GM11168 (cell line): ENCODE results near the gene EIF5B.
"Not testable (repeated sequence)": the region's sequence is repeated elsewhere in the genome, so short reads cannot be mapped to it uniquely, and the experiment has no call there.

Source experiments
- in situ Hi-C: fragments of 300-500 bp; cut with MboI; formaldehyde crosslinking; loops from one replicate; pipeline ENCODE4 v1.12.0; 2022; ENCODE audit warnings: low sequenced_read_pairs; ENCODE audit not compliant: unreplicated experiment

EIF5B gene

GRCh38 chr2:99368854-99369253 lies 31.7 kb downstream of the EIF5B start:
- in situ Hi-C loops: not testable (repeated sequence)

GRCh38 chr2:99373144-99373543 lies 36.0 kb downstream of the EIF5B start:
- in situ Hi-C loops: no loop called here

- in situ Hi-C loops: no loop called here
Measured at GRCh38 chr2:99374747-99375146, 37.6 kb downstream of the EIF5B start.

GRCh38 chr2:99376254-99376864 lies 39.2 kb downstream of the EIF5B start:
- in situ Hi-C loops: no loop called here

- in situ Hi-C loops: no loop called here
Measured at GRCh38 chr2:99377879-99378278, 40.7 kb downstream of the EIF5B start.

GRCh38 chr2:99380376-99381010 lies 43.3 kb downstream of the EIF5B start:
- in situ Hi-C loops: no loop called here

- in situ Hi-C loops: no loop called here
Measured at GRCh38 chr2:99382143-99382542, 45.0 kb downstream of the EIF5B start.

GRCh38 chr2:99386011-99386410 lies 48.8 kb downstream of the EIF5B start:
- in situ Hi-C loops: no loop called here

GRCh38 chr2:99388892-99389291 lies 51.7 kb downstream of the EIF5B start:
- in situ Hi-C loops: no loop called here

- in situ Hi-C loops: no loop called here
Measured at GRCh38 chr2:99389371-99389770, 52.2 kb downstream of the EIF5B start.

- in situ Hi-C loops: no loop called here
Measured at GRCh38 chr2:99389946-99390345, 52.8 kb downstream of the EIF5B start.

GRCh38 chr2:99395589-99396130 lies 58.5 kb downstream of the EIF5B start:
- in situ Hi-C loops: no loop called here

GRCh38 chr2:99397266-99397920 lies 60.2 kb downstream of the EIF5B start:
- in situ Hi-C loops: no loop called here

GRCh38 chr2:99398303-99398702 lies 61.1 kb downstream of the EIF5B start:
- in situ Hi-C loops: no loop called here

GRCh38 chr2:99399063-99399462 lies 61.9 kb downstream of the EIF5B start:
- in situ Hi-C loops: no loop called here

- in situ Hi-C loops: no loop called here
Measured at GRCh38 chr2:99399795-99400194, 62.6 kb downstream of the EIF5B start.

GRCh38 chr2:99401841-99402240 lies 64.7 kb downstream of the EIF5B start:
- in situ Hi-C loops: no loop called here

- in situ Hi-C loops: no loop called here
Measured at GRCh38 chr2:99403084-99403483, 65.9 kb downstream of the EIF5B start.

GRCh38 chr2:99403524-99403923 lies 66.3 kb downstream of the EIF5B start:
- in situ Hi-C loops: no loop called here

GRCh38 chr2:99404039-99404796 lies 67.0 kb downstream of the EIF5B start:
- in situ Hi-C loops: no loop called here
